Calu3 (cell line): Measurements from ENCODE around the gene DENND4C. TPM values are rescaled to one million over a fixed set of nuclear protein-coding genes. Genes with fewer than 3 reads are reported as not detected.
"Not testable (repeated sequence)": the region's sequence is repeated elsewhere in the genome, so short reads cannot be mapped to it uniquely, and the experiment has no call there.

Source experiments
- BruUV-seq: library from RNA; stranded (reverse); fragments of 400-500 nt; replicated peaks from 2 replicates; lab custom pipeline; 2021; lab: Mats Ljungman, UMichigan
- CTCF ChIA-PET: fragments of 300-600 bp; sonication (Branson Sonifier 250); formaldehyde crosslinking; loops from one replicate; lab custom pipeline; 2022; ENCODE audit warnings: antibody characterized with exemption; lab: Charles Lee
- DNase-seq: peaks from one replicate; pipeline ENCODE4 v3.0.0; 2022
- H3K27ac Mint-ChIP-seq: one replicate; pipeline ENCODE4 v1.8.0; 2022; ENCODE audit warnings: mixed read lengths; ENCODE audit not compliant: unreplicated experiment
- H3K27me3 Mint-ChIP-seq: one replicate; pipeline ENCODE4 v1.8.0; 2022; ENCODE audit warnings: mixed read lengths; ENCODE audit not compliant: unreplicated experiment
- H3K36me3 Mint-ChIP-seq: one replicate; pipeline ENCODE4 v1.8.0; 2022; ENCODE audit warnings: mild to moderate bottlenecking, moderate library complexity, mixed read lengths; ENCODE audit not compliant: insufficient read depth, unreplicated experiment
- H3K4me1 Mint-ChIP-seq: one replicate; pipeline ENCODE4 v1.8.0; 2022; ENCODE audit warnings: mild to moderate bottlenecking, low read depth, mixed read lengths; ENCODE audit not compliant: unreplicated experiment
- H3K4me3 Mint-ChIP-seq: one replicate; pipeline ENCODE4 v1.8.0; 2022; ENCODE audit warnings: mild to moderate bottlenecking, low read depth, moderate library complexity, mixed read lengths; ENCODE audit not compliant: unreplicated experiment
- H3K9me3 Mint-ChIP-seq: one replicate; pipeline ENCODE4 v1.8.0; 2022; ENCODE audit warnings: low read depth, mixed read lengths; ENCODE audit not compliant: unreplicated experiment
- CTCF ChIP-seq: fragments of 200-600 bp; IDR thresholded peaks from one replicate; pipeline ENCODE4 v1.8.0; 2022; ENCODE audit warnings: antibody characterized with exemption; ENCODE audit not compliant: unreplicated experiment
- intact Hi-C: fragments of 100-400 bp; cut with micrococcal nuclease; formaldehyde crosslinking; loops from one replicate; pipeline ENCODE4 v1.10.0; 2022; ENCODE audit not compliant: unreplicated experiment
- total RNA-seq: library from RNA; stranded (reverse); gene quantifications from 2 replicates; pipeline ENCODE4 v1.2.3, GENCODE V29; 2022

Gene DENND4C
- total RNA-seq, 1 experiment from 2014 or later = 28.5 TPM

DNA sequence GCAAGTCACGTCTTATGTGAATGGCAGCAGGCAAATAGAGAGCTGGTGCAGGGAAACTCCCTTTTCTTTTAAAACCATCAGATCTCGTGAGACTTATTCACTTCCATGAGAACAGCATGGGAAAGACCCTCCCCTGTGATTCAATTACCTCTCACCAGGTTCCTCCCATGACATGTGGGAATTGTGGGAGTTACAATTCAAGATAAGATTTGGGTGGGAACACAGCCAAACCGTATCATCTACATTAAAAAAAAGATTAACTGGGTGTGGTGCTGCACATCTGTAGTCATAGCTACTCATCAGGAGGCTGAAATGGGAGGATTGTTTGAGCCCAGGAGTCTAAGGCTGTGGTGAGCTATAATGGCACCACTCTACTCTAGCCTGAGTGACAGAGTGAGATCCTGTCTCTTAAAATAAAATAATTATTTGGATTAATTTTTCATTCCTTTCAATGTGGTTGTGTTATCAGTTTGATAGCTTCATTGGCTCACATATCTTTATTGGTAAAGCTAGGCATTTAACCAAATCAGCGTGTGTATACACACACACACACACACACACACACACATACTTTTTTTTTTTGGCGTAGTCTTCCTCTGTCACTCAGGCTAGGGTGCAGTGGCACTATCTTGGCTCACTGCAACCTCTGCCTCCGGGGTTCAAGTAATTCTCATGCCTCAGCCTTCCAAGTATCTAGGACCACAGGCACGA is 21.8 kb downstream of the DENND4C start:
- Mint-ChIP-seq H3K4me1 (no peaks in the 10 kb centered on the region), H3K4me3 (no peak overlapping the region), H3K36me3 (no peaks in the 10 kb centered on the region), H3K9me3 (no peaks in the 10 kb centered on the region), H3K27ac (no peak overlapping the region), H3K27me3 (no peaks in the 10 kb centered on the region)
- no TSS peak for BruUV-seq
- intact Hi-C loops = no loop called here
- CTCF ChIA-PET = no interaction called here
- no peak for TF ChIP-seq CTCF
- no peak for DNase-seq

GRCh38 chr9:19252885-19253219 is 22.4 kb downstream of the DENND4C start:
- DNase-seq = no peak
- CTCF ChIA-PET = no interaction called here
- no peak overlapping the region for H3K27ac Mint-ChIP-seq
- H3K36me3 Mint-ChIP-seq = no peaks in the 10 kb centered on the region
- no TSS peak for BruUV-seq
- no peaks in the 10 kb centered on the region for H3K9me3 Mint-ChIP-seq
- H3K4me3 Mint-ChIP-seq = no peak overlapping the region
- intact Hi-C loops = no loop called here
- no peak for TF ChIP-seq CTCF
- no peaks in the 10 kb centered on the region for H3K27me3 Mint-ChIP-seq
- H3K4me1 Mint-ChIP-seq = no peaks in the 10 kb centered on the region

GRCh38 chr9:19255112-19255511 is 24.6 kb downstream of the DENND4C start:
- CTCF ChIA-PET = no interaction called here
- BruUV-seq = no TSS peak
- Mint-ChIP-seq H3K4me1 (no peaks in the 10 kb centered on the region), H3K27ac (no peak overlapping the region), H3K9me3 (no peaks in the 10 kb centered on the region), H3K27me3 (no peaks in the 10 kb centered on the region), H3K36me3 (no peaks in the 10 kb centered on the region), H3K4me3 (no peak overlapping the region)
- no peak for TF ChIP-seq CTCF
- intact Hi-C loops = no loop called here
- no peak for DNase-seq

GRCh38 chr9:19255821-19256220 is 25.3 kb downstream of the DENND4C start:
- Mint-ChIP-seq H3K4me1 (no peaks in the 10 kb centered on the region), H3K36me3 (no peaks in the 10 kb centered on the region), H3K9me3 (no peaks in the 10 kb centered on the region), H3K27ac (no peak overlapping the region), H3K4me3 (no peak overlapping the region), H3K27me3 (no peaks in the 10 kb centered on the region)
- intact Hi-C loops = no loop called here
- TF ChIP-seq CTCF = no peak
- CTCF ChIA-PET = no interaction called here
- no peak for DNase-seq
- no TSS peak for BruUV-seq

DNA sequence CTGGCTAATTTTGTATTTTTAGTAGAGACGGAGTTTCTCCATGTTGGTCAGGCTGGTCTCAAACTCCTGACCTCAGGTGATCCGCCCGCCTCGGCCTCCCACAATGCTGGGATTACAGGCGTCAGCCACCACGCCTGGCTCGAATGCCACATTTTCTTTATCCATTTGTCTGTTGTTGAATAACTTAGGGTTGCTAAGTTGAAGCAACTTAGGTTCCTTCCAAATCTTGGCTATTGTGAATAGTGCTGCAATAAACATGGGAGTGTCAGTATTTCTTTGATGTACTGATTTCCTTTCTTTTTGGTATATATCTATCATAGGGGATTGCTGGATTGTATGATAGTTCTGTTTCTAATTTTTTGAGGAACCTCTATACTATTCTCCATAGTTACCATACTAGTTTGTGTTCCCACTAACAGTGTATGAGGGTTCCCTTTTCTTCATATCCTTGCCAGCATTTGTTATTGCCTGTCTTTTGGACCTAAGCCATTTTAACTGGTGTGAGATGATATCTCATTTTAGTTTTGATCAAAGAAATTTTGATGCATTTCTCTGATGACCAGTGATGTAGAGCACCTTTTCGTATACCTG is 29.3 kb downstream of the DENND4C start:
- H3K9me3 Mint-ChIP-seq, BruUV-seq, intact Hi-C loops, H3K4me3 Mint-ChIP-seq, H3K27me3 Mint-ChIP-seq, H3K4me1 Mint-ChIP-seq, DNase-seq, H3K36me3 Mint-ChIP-seq, H3K27ac Mint-ChIP-seq: not testable (repeated sequence)
- CTCF ChIA-PET = interaction anchor here (0.5 to 0.7 kb wide), 2 partner anchors 26 to 293 kb away, joined by 3 to 5 read pairs; no protein-coding TSS in a partner anchor

DNA sequence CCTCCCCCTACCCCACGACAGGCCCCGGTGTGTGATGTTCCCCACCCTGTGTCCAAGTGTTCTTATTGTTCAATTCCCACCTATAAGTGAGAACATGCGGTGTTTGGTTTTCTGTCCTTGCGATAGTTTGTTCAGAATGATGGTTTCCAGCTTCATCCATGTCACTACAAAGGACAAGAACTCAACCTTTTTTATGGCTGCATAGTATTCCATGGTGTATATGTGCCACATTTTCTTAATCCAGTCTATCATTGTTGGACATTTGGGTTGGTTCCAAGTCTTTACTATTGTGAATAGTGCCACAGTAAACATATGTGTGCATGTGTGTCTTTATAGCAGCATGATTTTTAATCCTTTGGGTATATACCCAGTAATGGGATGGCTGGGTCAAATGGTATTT is 35.1 kb downstream of the DENND4C start:
- BruUV-seq, H3K27me3 Mint-ChIP-seq, CTCF ChIA-PET, DNase-seq, H3K36me3 Mint-ChIP-seq, intact Hi-C loops, H3K4me1 Mint-ChIP-seq, H3K9me3 Mint-ChIP-seq, H3K4me3 Mint-ChIP-seq, H3K27ac Mint-ChIP-seq: not testable (repeated sequence)

GRCh38 chr9:19266778-19267384 is 36.4 kb downstream of the DENND4C start:
- intact Hi-C loops, H3K27ac Mint-ChIP-seq, DNase-seq, H3K27me3 Mint-ChIP-seq, CTCF ChIA-PET, H3K9me3 Mint-ChIP-seq, BruUV-seq, H3K4me3 Mint-ChIP-seq, H3K4me1 Mint-ChIP-seq, H3K36me3 Mint-ChIP-seq: not testable (repeated sequence)
